GM23338 (cell line): ENCODE results near the gene PGAP3. TPM values are rescaled to one million over a fixed set of nuclear protein-coding genes. Genes with fewer than 3 reads are reported as not detected.

Source experiments
- ATAC-seq: fragments of 200-7000 bp; cut with Tn5 transposase; 3 replicates; pipeline ENCODE4 v1.9.1; 2020
- DNase-seq: peaks from one replicate; pipeline ENCODE4 v3.0.0-alpha.2; 2015; ENCODE audit warnings: low spot score
- H2AFZ ChIP-seq: fragments of 200-600 bp; sonication (generic); 2 replicates; pipeline ENCODE4 v1.8.0; 2016; ENCODE audit warnings: antibody characterized with exemption, mild to moderate bottlenecking, moderate library complexity
- H3F3A ChIP-seq: fragments of 200-600 bp; sonication (generic); replicated peaks from 2 replicates; pipeline ENCODE4 v1.8.0; 2017; ENCODE audit warnings: antibody characterized with exemption, mixed run types, low read depth
- H3K27ac ChIP-seq: fragments of 200-600 bp; sonication (generic); 2 replicates; pipeline ENCODE4 v1.6.1; 2016; ENCODE audit warnings: low read depth
- H3K27me3 ChIP-seq: fragments of 200-600 bp; sonication (generic); 2 replicates; pipeline ENCODE4 v1.8.0; 2016; ENCODE audit warnings: mild to moderate bottlenecking, mixed run types, moderate library complexity; ENCODE audit not compliant: insufficient read depth
- H3K36me3 ChIP-seq: fragments of 200-600 bp; sonication (generic); 2 replicates; pipeline ENCODE4 v1.8.0; 2016; ENCODE audit warnings: mild to moderate bottlenecking; ENCODE audit not compliant: insufficient read depth
- H3K4me1 ChIP-seq: fragments of 200-600 bp; sonication (generic); 2 replicates; pipeline ENCODE4 v1.8.0; 2016; ENCODE audit warnings: mild to moderate bottlenecking, moderate library complexity; ENCODE audit not compliant: insufficient read depth
- H3K4me2 ChIP-seq: fragments of 200-600 bp; sonication (generic); 2 replicates; pipeline ENCODE4 v1.7.1; 2017; ENCODE audit warnings: mixed run types
- H3K4me3 ChIP-seq: fragments of 200-600 bp; sonication (generic); 2 replicates; pipeline ENCODE4 v1.6.1; 2016; ENCODE audit warnings: mixed run types
- H3K79me2 ChIP-seq: fragments of 200-600 bp; sonication (generic); replicated peaks from 2 replicates; pipeline ENCODE4 v1.8.0; 2017; ENCODE audit warnings: mild to moderate bottlenecking; ENCODE audit not compliant: insufficient read depth
- H3K9me2 ChIP-seq: fragments of 200-600 bp; sonication (generic); 2 replicates; pipeline ENCODE4 v1.8.0; 2017; ENCODE audit not compliant: insufficient read depth
- H4K20me1 ChIP-seq: fragments of 200-600 bp; sonication (generic); replicated peaks from 2 replicates; pipeline ENCODE4 v1.8.0; 2017; ENCODE audit warnings: mild to moderate bottlenecking; ENCODE audit not compliant: insufficient read depth
- H3K27ac Mint-ChIP-seq: 2 replicates; pipeline ENCODE4 v1.8.0; 2020; ENCODE audit warnings: inconsistent platforms, mild to moderate bottlenecking, moderate library complexity, mixed read lengths
- H3K27me3 Mint-ChIP-seq: 3 replicates; pipeline ENCODE4 v1.8.0; 2022; ENCODE audit warnings: low read depth, mild to moderate bottlenecking, moderate library complexity, mixed read lengths, inconsistent platforms; ENCODE audit not compliant: insufficient read depth, poor library complexity
- H3K36me3 Mint-ChIP-seq: 3 replicates; pipeline ENCODE4 v1.8.0; 2021; ENCODE audit warnings: low read depth, mild to moderate bottlenecking, inconsistent platforms, moderate library complexity, mixed read lengths
- H3K4me1 Mint-ChIP-seq: 3 replicates; pipeline ENCODE4 v1.8.0; 2020; ENCODE audit warnings: mild to moderate bottlenecking, inconsistent platforms, mixed read lengths
- H3K4me3 Mint-ChIP-seq: 3 replicates; pipeline ENCODE4 v1.8.0; 2021; ENCODE audit warnings: moderate library complexity, mild to moderate bottlenecking, inconsistent platforms, mixed read lengths
- H3K9me3 Mint-ChIP-seq: 3 replicates; pipeline ENCODE4 v1.8.0; 2020; ENCODE audit warnings: moderate library complexity, mild to moderate bottlenecking, inconsistent platforms, mixed read lengths
- CREB1 ChIP-seq: fragments of 250-450 bp; sonication (Bioruptor Pico); IDR thresholded peaks from 2 replicates; pipeline ENCODE4 v1.5.0; 2020; ENCODE audit warnings: low read depth, mild to moderate bottlenecking, moderate library complexity
- CTCF ChIP-seq, 2 experiments: fragments of 200-600 bp in 1 of 2; sonication (generic) in 1 of 2; conservative IDR thresholded peaks; 2 replicates each; pipeline versions ENCODE4 v1.5.1 to v1.6.1; 2016 to 2017; ENCODE audit warnings: antibody characterized with exemption in 2 of 2, low read depth in 2 of 2, mild to moderate bottlenecking in 2 of 2, moderate library complexity in 1 of 2
- ETS1 ChIP-seq: IDR thresholded peaks from 2 replicates; pipeline ENCODE4 v1.6.1; 2016; ENCODE audit warnings: antibody characterized with exemption
- EZH2 ChIP-seq: fragments of 200-600 bp; sonication (generic); IDR thresholded peaks from one replicate; pipeline ENCODE4 v1.8.0; 2017; ENCODE audit warnings: antibody characterized with exemption, mild to moderate bottlenecking, low read depth; ENCODE audit not compliant: unreplicated experiment
- EZH2phosphoT487 ChIP-seq: fragments of 200-600 bp; sonication (generic); IDR thresholded peaks from one replicate; pipeline ENCODE4 v1.8.1; 2018; ENCODE audit warnings: antibody characterized with exemption; ENCODE audit not compliant: unreplicated experiment
- NANOG ChIP-seq: IDR thresholded peaks from 2 replicates; pipeline ENCODE4 v1.6.1; 2016; ENCODE audit warnings: antibody characterized with exemption, borderline replicate concordance
- POLR2AphosphoS5 ChIP-seq: IDR thresholded peaks from 2 replicates; pipeline ENCODE4 v1.6.1; 2016; ENCODE audit warnings: antibody characterized with exemption, low read depth
- ZNF114 ChIP-seq: fragments of 250-450 bp; sonication (Bioruptor Pico); IDR thresholded peaks from 2 replicates; pipeline ENCODE4 v1.5.0; 2020; ENCODE audit warnings: mild to moderate bottlenecking, moderate library complexity
- ZNF331 ChIP-seq: fragments of 250-450 bp; sonication (Bioruptor Pico); IDR thresholded peaks from 2 replicates; pipeline ENCODE4 v1.5.0; 2020; ENCODE audit warnings: low read depth, mild to moderate bottlenecking, moderate library complexity
- polyA plus RNA-seq: library from polyadenylated mRNA; unstranded; fragments of >200 nt; fragmentation: Nextera tagmentation; extraction: Ambion mirVana; gene quantifications from 2 replicates; pipeline ENCODE4 v1.2.1, GENCODE V29; 2016
- total RNA-seq: library from RNA; depleted of rRNA; stranded (reverse); fragments of >200 nt; shearing (Covaris generic); gene quantifications from 2 replicates; pipeline ENCODE4 v1.2.3, GENCODE V29; 2014

Gene PGAP3
- total and polyA plus RNA-seq, 2 experiments from 2014 or later, result 7.0 to 10.7 TPM

- Histone ChIP-seq H3K4me1 (peaks cover 57% of the 10 kb centered on the region), H3K36me3 (no peaks in the 10 kb centered on the region), H3K27ac (peak within 1 kb of the TSS; percentile 74; the same call in 1 of the 2 replicates), H2AFZ (peak within 1 kb of the TSS; percentile 94), H3K79me2 (peaks cover 43% of the 10 kb centered on the region), H3K27me3 (no peaks in the 10 kb centered on the region), H3F3A (peaks cover 25% of the 10 kb centered on the region; the same call in 1 of the 2 replicates), H4K20me1 (peaks cover 18% of the 10 kb centered on the region), H3K4me2 (peak within 1 kb of the TSS; percentile 96), H3K4me3 (peak within 1 kb of the TSS; percentile 94), H3K9me2 (no peaks in the 10 kb centered on the region)
- ATAC-seq, result peak; percentile 86
- no peaks in the 10 kb centered on the region; the same call in 2 of the 3 replicates for H3K36me3 Mint-ChIP-seq
- peak in 1 of 2 experiments; percentile 17; a peak in 1 of 4 replicates for TF ChIP-seq CTCF (conservative IDR thresholded peaks at IDR 0.05; ENCODE audit: low read depth in 2 of 2)
- TF ChIP-seq CREB1 (CRISPR knock-in tag), result peak; percentile 49; the same call in 1 of the 2 replicates
- no peak for TF ChIP-seq EZH2phosphoT487
- TF ChIP-seq EZH2, result no peak
- no peak for TF ChIP-seq NANOG
- TF ChIP-seq ETS1, result peak; percentile 49; the same call in 1 of the 2 replicates
- TF ChIP-seq POLR2AphosphoS5, result peak; percentile 69
- no peak for TF ChIP-seq ZNF331 (CRISPR knock-in tag)
- H3K27ac Mint-ChIP-seq, result peak within 1 kb of the TSS; percentile 51
- DNase-seq, result peak; percentile 95
- H3K4me1 Mint-ChIP-seq, result peaks cover 74% of the 10 kb centered on the region
- no peaks in the 10 kb centered on the region for H3K9me3 Mint-ChIP-seq
- peak within 1 kb of the TSS; percentile 82 for H3K4me3 Mint-ChIP-seq
- H3K27me3 Mint-ChIP-seq, result peaks cover 18% of the 10 kb centered on the region
Measured at GRCh38 chr17:39636927-39637736, 50.7 kb downstream of the PGAP3 start, which contains the start of gene STARD3. TSS of gene STARD3 (plus strand) at chr17:39637144. CDS start at chr17:39653532, 16,388 bp downstream.

- Histone ChIP-seq H3K4me3 (peak overlapping the region; percentile 94), H3K9me2 (no peaks in the 10 kb centered on the region), H4K20me1 (peaks cover 18% of the 10 kb centered on the region), H3K4me2 (peak overlapping the region; percentile 96), H2AFZ (peak overlapping the region; percentile 94), H3K79me2 (peaks cover 37% of the 10 kb centered on the region), H3K27ac (peak overlapping the region; percentile 74; the same call in 1 of the 2 replicates), H3K27me3 (no peaks in the 10 kb centered on the region), H3K4me1 (peaks cover 61% of the 10 kb centered on the region), H3K36me3 (no peaks in the 10 kb centered on the region), H3F3A (peaks cover 25% of the 10 kb centered on the region; the same call in 1 of the 2 replicates)
- Mint-ChIP-seq H3K27ac (peak overlapping the region; percentile 51; the same call in 1 of the 2 replicates), H3K4me1 (peaks cover 75% of the 10 kb centered on the region), H3K9me3 (no peaks in the 10 kb centered on the region), H3K27me3 (peaks cover 22% of the 10 kb centered on the region), H3K36me3 (no peaks in the 10 kb centered on the region; the same call in 2 of the 3 replicates), H3K4me3 (peak overlapping the region; percentile 82)
- no peak for ATAC-seq
- no peak for DNase-seq
- TF ChIP-seq EZH2phosphoT487, result no peak
- no peak for TF ChIP-seq POLR2AphosphoS5
- no peak for TF ChIP-seq EZH2
- no peak for TF ChIP-seq ZNF331 (CRISPR knock-in tag)
- TF ChIP-seq CREB1 (CRISPR knock-in tag), result no peak
- TF ChIP-seq ZNF114, result no peak
- TF ChIP-seq CTCF (conservative IDR thresholded peaks at IDR 0.05; ENCODE audit: low read depth in 2 of 2), result no peak
Measured at GRCh38 chr17:39636587-39636926, 51.3 kb downstream of the PGAP3 start.
